ENCODE data around the gene GABBR2. TPM values are rescaled to one million over a fixed set of nuclear protein-coding genes. Genes with fewer than 3 reads are reported as not detected.

Gene GABBR2
- total RNA-seq, 1 experiment from 2014 or later, result 6.3 TPM

- no TSS peak for BruUV-seq (replicated peaks)
Observed at GRCh38 chr9:98356326-98356725, 352.4 kb downstream of the GABBR2 start.

GRCh38 chr9:98351370-98351769 lies 357.4 kb downstream of the GABBR2 start:
- TF ChIP-seq REST (IDR thresholded peaks at IDR 0.05; ENCODE audit: insufficient read depth in 1 of 2, low read depth in 2 of 2, low read length in 1 of 2), result no peak
- no peak for TF ChIP-seq TCF7L2 (IDR thresholded peaks at IDR 0.05; ENCODE audit: low read depth, low read length)
- TF ChIP-seq POLR2AphosphoS5 (IDR thresholded peaks at IDR 0.05; ENCODE audit: low read depth, low read length), result no peak
- TF ChIP-seq CTCF (IDR thresholded peaks at IDR 0.05), result no peak
- TF ChIP-seq SIN3A (IDR thresholded peaks at IDR 0.05; ENCODE audit: borderline replicate concordance, insufficient read depth, low read depth, low read length), result no peak
- no peak overlapping the region for H3K4me3 ChIP-seq (ENCODE audit: low read depth in 2 of 2, low read length in 2 of 2)
- BruUV-seq (replicated peaks), result no TSS peak
- intact Hi-C loops (cut with micrococcal nuclease; ENCODE audit: unreplicated experiment) (no loop called here), in situ Hi-C loops (cut with HindIII; ENCODE audit: low pct_unique_long_range_greater_than_20kb, low sequenced_read_pairs) (no loop called here)
- no peak overlapping the region for H3K27ac ChIP-seq (ENCODE audit: low read length)
- peaks cover 2% of the 10 kb centered on the region; the same call in 1 of the 2 replicates for H3K27me3 ChIP-seq (ENCODE audit: control insufficient read depth, insufficient read depth, low read length)
- H3K36me3 ChIP-seq (ENCODE audit: control insufficient read depth, insufficient read depth, low read length), result no peaks in the 10 kb centered on the region
- POLR2A ChIA-PET, result no interaction called here
- CTCF ChIA-PET, result no interaction called here
- no peak for DNase-seq (ENCODE audit: low read depth, low spot score)
- H3K9me3 ChIP-seq (ENCODE audit: control insufficient read depth, insufficient read depth, low read depth, low read length), result no peaks in the 10 kb centered on the region
- no peaks in the 10 kb centered on the region for H3K4me1 ChIP-seq (ENCODE audit: control insufficient read depth, insufficient read depth, low read length)
- no peak for ATAC-seq

More at GRCh38 chr9:98356326-98356725, 352.4 kb downstream of the GABBR2 start:
- no peaks in the 10 kb centered on the region for H3K36me3 ChIP-seq (ENCODE audit: control insufficient read depth, insufficient read depth, low read length)
- H3K27ac ChIP-seq (ENCODE audit: low read length), result no peak overlapping the region
- CTCF ChIA-PET, result no interaction called here
- H3K4me3 ChIP-seq (ENCODE audit: low read depth in 2 of 2, low read length in 2 of 2), result no peak overlapping the region
- H3K4me1 ChIP-seq (ENCODE audit: control insufficient read depth, insufficient read depth, low read length), result no peaks in the 10 kb centered on the region
- no peak for DNase-seq (ENCODE audit: low read depth, low spot score)
- intact Hi-C loops (cut with micrococcal nuclease; ENCODE audit: unreplicated experiment) (no loop called here), in situ Hi-C loops (cut with HindIII; ENCODE audit: low pct_unique_long_range_greater_than_20kb, low sequenced_read_pairs) (no loop called here)
- POLR2A ChIA-PET, result no interaction called here
- H3K27me3 ChIP-seq (ENCODE audit: control insufficient read depth, insufficient read depth, low read length), result peaks cover 2% of the 10 kb centered on the region; the same call in 1 of the 2 replicates
- TF ChIP-seq SIN3A (IDR thresholded peaks at IDR 0.05; ENCODE audit: borderline replicate concordance, insufficient read depth, low read depth, low read length) (no peak), CTCF (IDR thresholded peaks at IDR 0.05) (no peak), POLR2AphosphoS5 (IDR thresholded peaks at IDR 0.05; ENCODE audit: low read depth, low read length) (no peak), REST (IDR thresholded peaks at IDR 0.05; ENCODE audit: insufficient read depth in 1 of 2, low read depth in 2 of 2, low read length in 1 of 2) (no peak), TCF7L2 (IDR thresholded peaks at IDR 0.05; ENCODE audit: low read depth, low read length) (no peak)
- no peak for ATAC-seq
- H3K9me3 ChIP-seq (ENCODE audit: control insufficient read depth, insufficient read depth, low read depth, low read length), result no peaks in the 10 kb centered on the region
